HG02973 (cell line): ENCODE data around the gene SCGB1D2.

Experiments
- ATAC-seq: cut with Tn5 transposase; IDR thresholded peaks from one replicate; pipeline ENCODE4 v1.9.1; 2021; ENCODE audit warnings: moderate library complexity; ENCODE audit not compliant: unreplicated experiment

The SCGB1D2 gene

DNA sequence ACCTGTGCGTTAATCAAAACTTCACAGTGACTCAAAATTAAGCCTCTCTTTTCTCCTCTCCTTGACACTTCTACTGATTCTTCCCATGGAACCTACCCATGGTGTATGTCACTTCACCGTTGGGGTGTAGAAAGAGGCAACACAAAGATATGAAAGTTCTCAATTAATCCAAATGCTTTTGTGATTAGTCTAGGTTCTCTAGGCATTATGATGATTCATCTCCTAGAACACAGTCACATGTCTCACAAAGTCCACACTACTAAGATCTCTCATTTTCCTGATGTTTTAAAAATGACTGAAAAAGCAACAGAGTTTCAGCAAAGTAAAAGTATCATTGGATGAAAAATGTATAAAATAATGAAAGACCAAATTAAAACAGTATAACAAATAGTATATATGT lies 14.2 kb downstream of the SCGB1D2 start:
- no peak for ATAC-seq

DNA sequence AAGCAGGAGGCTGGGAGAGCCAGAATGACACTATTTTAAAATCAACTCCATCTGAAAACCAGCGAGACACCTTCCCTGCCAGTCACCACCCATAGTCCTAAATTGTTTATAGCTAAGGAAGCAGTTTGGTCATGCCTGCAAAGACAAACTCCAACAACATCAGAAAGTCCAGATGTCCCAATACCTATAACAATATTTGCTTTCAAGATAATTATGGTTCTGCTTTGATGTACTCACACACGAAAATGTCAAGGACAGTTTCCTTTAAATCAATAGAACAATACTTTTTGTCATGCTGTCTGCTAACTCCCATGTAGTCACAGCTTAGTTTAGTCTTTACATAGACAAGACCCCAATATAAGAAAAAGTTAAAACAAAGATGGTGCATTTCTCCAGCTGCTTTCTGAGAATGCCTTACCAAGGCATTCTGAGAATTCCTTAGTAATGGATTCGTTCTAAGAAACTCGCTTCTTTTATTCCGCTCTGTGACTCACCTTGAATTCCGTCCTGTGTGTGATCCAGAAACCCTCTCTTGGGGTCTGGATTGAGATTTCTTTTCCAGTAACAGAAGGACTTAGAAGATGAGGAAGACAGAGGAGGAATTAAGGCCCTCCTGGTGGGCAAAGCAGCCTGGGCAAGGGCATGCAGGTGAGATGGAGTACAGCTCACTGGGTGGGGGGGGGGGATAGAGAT lies 18.4 kb downstream of the SCGB1D2 start:
- no peak for ATAC-seq

DNA sequence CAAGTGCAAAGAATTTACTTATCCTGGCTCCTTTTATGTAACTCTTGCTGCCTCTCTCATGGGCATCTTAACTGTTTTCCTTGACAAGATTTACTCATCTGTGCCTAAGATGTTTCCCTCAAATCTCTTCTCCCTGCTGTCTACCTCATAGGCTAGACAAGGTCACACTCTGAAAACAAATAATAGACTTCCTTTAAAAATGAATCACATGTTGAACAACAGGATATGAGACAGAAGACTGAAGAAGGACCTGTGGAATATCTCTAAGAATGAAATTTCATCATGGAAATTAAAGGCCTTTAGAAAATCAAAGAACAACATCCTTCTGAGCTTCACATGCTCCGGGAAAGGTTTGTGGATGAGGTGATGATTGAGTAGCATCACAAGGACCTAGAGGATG lies 22.0 kb downstream of the SCGB1D2 start:
- ATAC-seq, result no peak

DNA sequence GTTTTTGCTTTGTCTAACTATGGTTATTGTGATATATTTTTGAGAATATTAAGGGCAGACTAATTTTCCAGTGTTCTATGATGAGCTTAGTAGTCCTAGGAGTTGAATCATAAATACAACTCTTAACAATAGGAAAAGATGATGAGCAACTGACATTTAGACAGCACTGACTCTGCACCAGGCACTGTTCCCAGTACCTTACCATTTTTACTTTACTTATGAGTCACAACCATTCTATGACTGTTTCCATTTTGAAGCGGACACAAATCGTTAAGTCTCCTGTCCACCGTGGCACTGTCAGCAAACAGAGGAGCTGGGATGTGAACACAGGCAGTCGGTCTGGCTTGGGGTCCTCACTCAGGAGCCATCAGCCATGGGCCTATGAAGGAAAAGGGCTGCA lies 24.5 kb downstream of the SCGB1D2 start:
- no peak for ATAC-seq

DNA sequence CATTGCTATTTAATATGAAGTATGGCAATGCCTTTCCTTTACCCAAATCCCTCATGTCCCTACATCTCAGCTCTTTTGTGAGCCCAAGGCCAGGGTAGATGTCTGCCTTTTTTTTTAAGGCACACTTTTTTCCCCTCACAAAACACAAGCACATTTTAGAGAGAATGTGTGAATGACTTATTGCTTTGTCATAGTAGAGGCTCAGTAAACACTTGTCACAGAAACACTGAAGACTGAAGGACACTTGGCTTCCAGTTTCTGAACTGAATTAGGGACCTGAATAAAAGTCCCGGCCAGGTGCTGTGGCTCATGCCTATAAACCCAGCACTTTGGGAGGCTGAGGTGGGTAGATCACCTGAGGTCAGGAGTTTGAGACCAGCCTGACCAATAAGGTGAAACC lies 25.0 kb downstream of the SCGB1D2 start:
- ATAC-seq, result no peak

DNA sequence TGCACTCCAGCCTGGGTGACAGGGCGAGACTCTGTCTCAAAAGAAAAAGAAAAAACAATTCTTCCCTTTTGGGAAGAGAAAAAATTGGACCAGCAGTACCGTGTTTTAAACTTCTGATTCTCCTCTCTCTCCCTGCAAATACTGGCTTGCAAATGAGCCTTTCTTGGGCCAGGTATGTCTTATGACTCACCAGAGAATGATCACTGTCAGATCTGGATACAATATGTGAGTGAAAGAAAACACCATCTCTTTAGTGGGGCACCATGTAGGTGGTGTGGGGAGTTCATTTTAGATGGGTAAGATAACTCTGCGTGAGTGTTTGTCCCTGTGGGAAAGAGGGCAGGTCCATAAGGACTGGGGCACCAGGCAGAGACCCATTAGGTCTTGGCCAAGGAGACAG lies 25.5 kb downstream of the SCGB1D2 start:
- ATAC-seq, result no peak

GRCh38 chr11:62269654-62270278 lies 27.7 kb downstream of the SCGB1D2 start, which contains the start of gene SCGB2A2:
Gene SCGB2A2, plus strand, starts transcription at chr11:62270158. Its CDS starts 59 bp downstream, at chr11:62270217.
- ATAC-seq, result no peak

DNA sequence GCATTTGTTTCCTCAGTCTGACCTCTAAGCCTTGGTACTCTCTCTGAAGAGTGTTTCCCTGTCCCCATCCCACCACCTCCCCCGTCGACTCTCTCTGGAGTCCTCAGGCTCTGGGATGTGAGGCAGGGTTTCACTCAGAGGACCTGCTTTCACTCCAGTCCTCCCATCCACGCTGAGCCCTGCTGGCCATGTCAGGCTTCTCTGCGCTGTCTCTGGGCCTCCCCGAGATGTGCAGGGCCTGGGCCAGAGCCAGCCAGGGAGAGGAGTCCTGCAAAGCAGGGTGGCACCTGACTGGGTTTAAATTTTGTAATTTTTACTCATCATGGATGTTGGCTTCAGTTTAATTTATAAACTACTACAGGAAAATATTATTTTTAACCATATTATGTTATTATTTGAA lies 31.2 kb downstream of the SCGB1D2 start:
- ATAC-seq, result no peak

DNA sequence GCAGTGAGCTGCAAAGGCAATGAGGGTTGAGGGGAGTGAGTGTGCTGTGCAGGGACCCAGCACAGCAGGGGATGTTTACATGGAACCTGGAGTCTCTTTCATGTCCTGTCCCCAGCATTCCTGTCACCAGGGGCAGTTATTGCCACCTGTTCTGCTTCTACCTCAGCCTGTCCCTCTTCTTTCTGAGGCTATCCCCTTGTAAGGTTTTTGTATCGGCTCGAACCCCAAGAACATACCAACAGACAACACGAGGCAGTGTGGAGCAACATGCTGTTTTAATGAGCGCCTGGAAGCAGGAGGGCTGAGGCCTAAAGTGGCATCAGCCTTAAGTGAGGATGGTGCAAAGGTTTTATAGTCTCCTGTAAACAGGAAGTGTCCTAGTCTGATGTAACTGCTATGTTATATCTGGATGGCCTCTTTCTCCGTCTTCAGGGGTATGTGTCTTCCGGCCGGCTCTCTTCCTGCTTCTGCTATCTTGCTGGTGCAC lies 31.8 kb downstream of the SCGB1D2 start:
- no peak for ATAC-seq

DNA sequence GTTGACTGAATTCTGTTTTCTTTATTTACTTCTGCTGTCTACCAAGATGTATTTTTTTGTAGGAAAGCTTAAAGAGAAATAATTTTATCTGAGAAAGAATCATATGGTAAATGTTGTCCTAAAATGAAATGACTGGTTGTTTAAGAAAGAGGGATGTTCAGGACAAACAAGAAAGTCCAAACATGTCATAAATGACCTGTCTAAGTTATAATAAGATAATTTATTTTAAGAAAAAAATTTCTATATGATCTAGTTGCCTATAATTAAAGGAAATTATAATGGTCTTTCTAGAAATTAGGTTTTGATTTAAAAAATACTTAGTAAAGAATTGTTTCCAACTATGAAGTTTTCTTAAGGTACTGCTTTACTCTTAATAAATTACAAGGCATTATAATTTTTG lies 38.4 kb downstream of the SCGB1D2 start:
- ATAC-seq, result no peak
